NCI-H345 treated with DMSO at 0.1 percent for 48 hours (cell line): ENCODE data around the gene GALNT10.

Experiments used
- DNase-seq: peaks from one replicate; lab custom pipeline; 2025; ENCODE audit not compliant: unreplicated experiment; lab: John Stamatoyannopoulos, UW

Gene GALNT10

GRCh38 chr5:154287136-154287535, 96.6 kb downstream of the GALNT10 start:
- DNase-seq, result no peak

- DNase-seq, result no peak
Observed at GRCh38 chr5:154288145-154288544, 97.6 kb downstream of the GALNT10 start.

- DNase-seq, result no peak
Observed at GRCh38 chr5:154291917-154292316, 101.4 kb downstream of the GALNT10 start.

GRCh38 chr5:154293219-154293618, 102.7 kb downstream of the GALNT10 start:
- DNase-seq, result no peak

GRCh38 chr5:154295551-154295950, 105.0 kb downstream of the GALNT10 start:
- DNase-seq, result no peak

- no peak for DNase-seq
Observed at GRCh38 chr5:154296525-154297159, 106.1 kb downstream of the GALNT10 start.

GRCh38 chr5:154298065-154298464, 107.5 kb downstream of the GALNT10 start:
- DNase-seq, result no peak

- no peak for DNase-seq
Observed at GRCh38 chr5:154300207-154300883, 109.8 kb downstream of the GALNT10 start.

- DNase-seq, result no peak
Observed at GRCh38 chr5:154301726-154302125, 111.2 kb downstream of the GALNT10 start.

GRCh38 chr5:154302161-154302560, 111.6 kb downstream of the GALNT10 start:
- peak; percentile 32 for DNase-seq

- DNase-seq, result no peak
Observed at GRCh38 chr5:154303133-154303532, 112.6 kb downstream of the GALNT10 start.

GRCh38 chr5:154308443-154309370, 118.2 kb downstream of the GALNT10 start:
- DNase-seq, result no peak

- DNase-seq, result no peak
Observed at GRCh38 chr5:154309371-154309745, 118.8 kb downstream of the GALNT10 start.

- no peak for DNase-seq
Observed at GRCh38 chr5:154309805-154310204, 119.3 kb downstream of the GALNT10 start.

- DNase-seq, result no peak
Observed at GRCh38 chr5:154311362-154311761, 120.8 kb downstream of the GALNT10 start.

- DNase-seq, result no peak
Observed at GRCh38 chr5:154312000-154312399, 121.5 kb downstream of the GALNT10 start.

GRCh38 chr5:154312576-154312975, 122.0 kb downstream of the GALNT10 start:
- DNase-seq, result no peak

- no peak for DNase-seq
Observed at GRCh38 chr5:154313360-154314017, 123.0 kb downstream of the GALNT10 start.

GRCh38 chr5:154315196-154315595, 124.7 kb downstream of the GALNT10 start:
- no peak for DNase-seq

- no peak for DNase-seq
Observed at GRCh38 chr5:154315756-154316155, 125.2 kb downstream of the GALNT10 start.

- no peak for DNase-seq
Observed at GRCh38 chr5:154316223-154316935, 125.8 kb downstream of the GALNT10 start.
